ENCODE data around the gene SPTLC2. TPM values are rescaled to one million over a fixed set of nuclear protein-coding genes. Genes with fewer than 3 reads are reported as not detected.

The SPTLC2 gene
- total RNA-seq, 1 donor from 2014 or later: 48.1 TPM

- DNase-seq (ENCODE audit: low read depth, low spot score): no peak
These were observed 146.1 kb downstream of the SPTLC2 start for GRCh38 chr14:77470224-77470870.

GRCh38 chr14:77469539-77469938 lies 146.9 kb downstream of the SPTLC2 start:
- DNase-seq (ENCODE audit: low read depth, low spot score): no peak

- no peak for DNase-seq (ENCODE audit: low read depth, low spot score)
These were observed 147.4 kb downstream of the SPTLC2 start for GRCh38 chr14:77469067-77469505.

GRCh38 chr14:77467801-77468200 lies 148.6 kb downstream of the SPTLC2 start:
- DNase-seq (ENCODE audit: low read depth, low spot score): no peak

- peak; percentile 55 for DNase-seq (ENCODE audit: low read depth, low spot score)
These were observed 157.2 kb downstream of the SPTLC2 start for GRCh38 chr14:77459072-77459723.

- DNase-seq (ENCODE audit: low read depth, low spot score): no peak
These were observed 158.0 kb downstream of the SPTLC2 start for GRCh38 chr14:77458249-77458950.

GRCh38 chr14:77457522-77458248 lies 158.8 kb downstream of the SPTLC2 start, which contains the start of the genes AHSA1 and VIPAS39:
AHSA1 (plus strand) TSS chr14:77458093; CDS start chr14:77458190, 97 bp downstream.
VIPAS39 (minus strand) TSS chr14:77457601; CDS start chr14:77454102, 3,499 bp downstream.
- peak; percentile 99 for DNase-seq (ENCODE audit: low read depth, low spot score)

GRCh38 chr14:77457115-77457521 lies 159.3 kb downstream of the SPTLC2 start:
- DNase-seq (ENCODE audit: low read depth, low spot score): no peak

Other genes with a start within 250 kb of the SPTLC2 start
- gene TMED8, start 239.5 kb downstream of the SPTLC2 start, total RNA-seq: 13.3 and 18.8 TPM in 2 replicates
- 1.8 TPM in 2 replicates for gene SAMD15, start 239.3 kb downstream of the SPTLC2 start, total RNA-seq
- 0.07 and 0.13 TPM in 2 replicates for gene NOXRED1, start 193.1 kb downstream of the SPTLC2 start, total RNA-seq
- 30.9 and 33.6 TPM in 2 replicates for gene VIPAS39, start 159.0 kb downstream of the SPTLC2 start, total RNA-seq
- 102 and 208 TPM in 2 replicates for gene AHSA1, start 158.5 kb downstream of the SPTLC2 start, total RNA-seq
- gene ISM2, start 117.8 kb downstream of the SPTLC2 start, total RNA-seq: not detected in 2 replicates
- 10.2 and 12.7 TPM in 2 replicates for gene ALKBH1, start 91.4 kb upstream of the SPTLC2 start, total RNA-seq
- gene SLIRP, start 91.5 kb upstream of the SPTLC2 start, total RNA-seq: 260 and 313 TPM in 2 replicates
- gene SNW1, start 144.5 kb upstream of the SPTLC2 start, total RNA-seq: 60.4 and 71.4 TPM in 2 replicates
- gene ADCK1, start 183.5 kb upstream of the SPTLC2 start, total RNA-seq: 2.0 and 2.9 TPM in 2 replicates

Measured in pulmonary artery endothelial cell (primary cell).